ENCODE data around the gene AGAP2. TPM values are rescaled to one million over a fixed set of nuclear protein-coding genes. Genes with fewer than 3 reads are reported as not detected.

The AGAP2 gene
- total and polyA plus RNA-seq, 2 of the 13 experiments (the other 11 are each of a cell fraction or from before 2014, with no cell fraction given), result 0.38 to 0.45 TPM

GRCh38 chr12:57751788-57752667 lies 13.5 kb upstream of the AGAP2 start, which contains the start of gene CDK4 (continued):
- TF ChIP-seq ZBTB34 (CRISPR knock-in tag; IDR thresholded peaks at IDR 0.05) (no peak; the same call in 1 of the 2 replicates), ZBTB33 (CRISPR knock-in tag; IDR thresholded peaks at IDR 0.05) (peak; percentile 64; the same call in 1 of the 2 replicates), MYNN (CRISPR knock-in tag; IDR thresholded peaks at IDR 0.05; ENCODE audit: low read depth) (no peak), POLR2A (IDR thresholded peaks at IDR 0.05; ENCODE audit: insufficient read depth in 1 of 2, low read depth in 2 of 2, low read length in 2 of 2) (peak; percentile 75 to 80), BATF2 (CRISPR knock-in tag; IDR thresholded peaks at IDR 0.05) (peak; percentile 77; the same call in 1 of the 2 replicates), RFX1 (IDR thresholded peaks at IDR 0.05) (peak; percentile 98), ZNF646 (CRISPR knock-in tag; IDR thresholded peaks at IDR 0.05) (no peak), SMAD1 (CRISPR knock-in tag; IDR thresholded peaks at IDR 0.05; ENCODE audit: borderline replicate concordance, low read depth) (0 out of 2 replicates have a peak, but pooled peaks have one; percentile 61), ATF7 (IDR thresholded peaks at IDR 0.05) (no peak), ATF7 (CRISPR knock-in tag; IDR thresholded peaks at IDR 0.05) (no peak), PAF1 (CRISPR knock-in tag; IDR thresholded peaks at IDR 0.05) (no peak), HMGXB4 (CRISPR knock-in tag; IDR thresholded peaks at IDR 0.05; ENCODE audit: borderline replicate concordance in 1 of 2, low read depth in 1 of 2) (peak; percentile 92 to 95), MNT (IDR thresholded peaks at IDR 0.05) (peak; percentile 100)
